Measurements from ENCODE around the gene SEPTIN3. TPM values are rescaled to one million over a fixed set of nuclear protein-coding genes. Genes with fewer than 3 reads are reported as not detected.

SEPTIN3 gene
- total RNA-seq, 2 experiments from 2014 or later = 0.21 to 0.37 TPM

- DNase-seq (no peak), ATAC-seq (peak; percentile 27)
- Mint-ChIP-seq H3K9me3 (ENCODE audit: insufficient read depth) (no peaks in the 10 kb centered on the region), H3K4me1 (ENCODE audit: low read depth) (peaks cover 5% of the 10 kb centered on the region), H3K27ac (no peak overlapping the region), H3K36me3 (ENCODE audit: low read depth) (no peaks in the 10 kb centered on the region), H3K27me3 (ENCODE audit: low read depth) (peaks cover 56% of the 10 kb centered on the region), H3K4me3 (peak overlapping the region; percentile 43)
- CTCF ChIA-PET = no interaction called here
- POLR2A ChIA-PET = no interaction called here
These were observed 7.8 kb downstream of the SEPTIN3 start for GRCh38 chr22:41976961-41977566.

GRCh38 chr22:41978732-41979131, 9.5 kb downstream of the SEPTIN3 start:
- ChIA-PET CTCF (interaction anchor here (1.2 kb wide), 1 partner anchor 451 kb away, joined by 4 read pairs; no protein-coding TSS in a partner anchor), POLR2A (no interaction called here)
- ATAC-seq = no peak
- no peak for DNase-seq
- Mint-ChIP-seq H3K27ac (no peak overlapping the region), H3K9me3 (ENCODE audit: insufficient read depth) (no peaks in the 10 kb centered on the region), H3K4me3 (no peak overlapping the region), H3K4me1 (ENCODE audit: low read depth) (peaks cover 5% of the 10 kb centered on the region), H3K27me3 (ENCODE audit: low read depth) (peaks cover 53% of the 10 kb centered on the region), H3K36me3 (ENCODE audit: low read depth) (no peaks in the 10 kb centered on the region)

GRCh38 chr22:41979423-41980250, 10.4 kb downstream of the SEPTIN3 start:
- ChIA-PET POLR2A (no interaction called here), CTCF (no interaction called here)
- DNase-seq (no peak), ATAC-seq (no peak)
- H3K27ac Mint-ChIP-seq = no peak overlapping the region
- no peaks in the 10 kb centered on the region for H3K9me3 Mint-ChIP-seq (ENCODE audit: insufficient read depth)
- no peaks in the 10 kb centered on the region for H3K36me3 Mint-ChIP-seq (ENCODE audit: low read depth)
- peaks cover 52% of the 10 kb centered on the region for H3K27me3 Mint-ChIP-seq (ENCODE audit: low read depth)
- H3K4me3 Mint-ChIP-seq = no peak overlapping the region
- H3K4me1 Mint-ChIP-seq (ENCODE audit: low read depth) = peaks cover 5% of the 10 kb centered on the region

- ChIA-PET CTCF (interaction anchor here (1.6 kb wide), 1 partner anchor 11 kb away, joined by 7 read pairs; no protein-coding TSS in a partner anchor), POLR2A (interaction anchor here (0.5 to 1.0 kb wide), 3 partner anchors 16 to 137 kb away, joined by 3 to 4 read pairs (median 4); partner anchors contain the start of genes NDUFA6 and WBP2NL)
- ATAC-seq = no peak
- no peaks in the 10 kb centered on the region for H3K4me1 Mint-ChIP-seq (ENCODE audit: low read depth)
- H3K9me3 Mint-ChIP-seq (ENCODE audit: insufficient read depth) = no peaks in the 10 kb centered on the region
- no peak for DNase-seq
- H3K4me3 Mint-ChIP-seq = no peak overlapping the region
- H3K27ac Mint-ChIP-seq = peak overlapping the region; percentile 20
- H3K36me3 Mint-ChIP-seq (ENCODE audit: low read depth) = no peaks in the 10 kb centered on the region
- H3K27me3 Mint-ChIP-seq (ENCODE audit: low read depth) = peaks cover 28% of the 10 kb centered on the region
These were observed 13.6 kb downstream of the SEPTIN3 start for GRCh38 chr22:41982865-41983264.

GRCh38 chr22:41983513-41984405, 14.5 kb downstream of the SEPTIN3 start:
- CTCF ChIA-PET = interaction anchor here (1.6 kb wide), 1 partner anchor 10 kb away, joined by 7 read pairs; no protein-coding TSS in a partner anchor
- no peak for ATAC-seq
- Mint-ChIP-seq H3K36me3 (ENCODE audit: low read depth) (no peaks in the 10 kb centered on the region), H3K27ac (no peak overlapping the region), H3K9me3 (ENCODE audit: insufficient read depth) (no peaks in the 10 kb centered on the region), H3K27me3 (ENCODE audit: low read depth) (peaks cover 21% of the 10 kb centered on the region), H3K4me1 (ENCODE audit: low read depth) (no peaks in the 10 kb centered on the region), H3K4me3 (no peak overlapping the region)
- POLR2A ChIA-PET = interaction anchor here (0.6 to 1.0 kb wide), 2 partner anchors 15 to 106 kb away, joined by 4 read pairs; partner anchors contain the start of genes NDUFA6 and WBP2NL
- DNase-seq = no peak

- no peaks in the 10 kb centered on the region for H3K9me3 Mint-ChIP-seq (ENCODE audit: insufficient read depth)
- ChIA-PET POLR2A (interaction anchor here (1.2 kb wide), 1 partner anchor 11 kb away, joined by 3 read pairs; the partner anchor contains the start of gene WBP2NL), CTCF (no interaction called here)
- peaks cover 15% of the 10 kb centered on the region for H3K27me3 Mint-ChIP-seq (ENCODE audit: low read depth)
- no peak overlapping the region for H3K4me3 Mint-ChIP-seq
- no peak for ATAC-seq
- H3K27ac Mint-ChIP-seq = no peak overlapping the region
- no peaks in the 10 kb centered on the region for H3K36me3 Mint-ChIP-seq (ENCODE audit: low read depth)
- H3K4me1 Mint-ChIP-seq (ENCODE audit: low read depth) = no peaks in the 10 kb centered on the region
- DNase-seq = no peak
These were observed 18.0 kb downstream of the SEPTIN3 start for GRCh38 chr22:41987276-41987675.

- ChIA-PET POLR2A (no interaction called here), CTCF (no interaction called here)
- H3K4me1 Mint-ChIP-seq (ENCODE audit: low read depth) = peaks cover 2% of the 10 kb centered on the region
- H3K27me3 Mint-ChIP-seq (ENCODE audit: low read depth) = peaks cover 8% of the 10 kb centered on the region
- no peaks in the 10 kb centered on the region for H3K36me3 Mint-ChIP-seq (ENCODE audit: low read depth)
- no peak overlapping the region for H3K27ac Mint-ChIP-seq
- no peak overlapping the region for H3K4me3 Mint-ChIP-seq
- no peak for DNase-seq
- ATAC-seq = no peak
- no peaks in the 10 kb centered on the region for H3K9me3 Mint-ChIP-seq (ENCODE audit: insufficient read depth)
These were observed 20.0 kb downstream of the SEPTIN3 start for GRCh38 chr22:41989246-41989645.

GRCh38 chr22:41991111-41991510, 21.9 kb downstream of the SEPTIN3 start:
- POLR2A ChIA-PET = no interaction called here
- ATAC-seq (no peak), DNase-seq (no peak)
- peaks cover 14% of the 10 kb centered on the region for H3K4me1 Mint-ChIP-seq (ENCODE audit: low read depth)
- no peaks in the 10 kb centered on the region for H3K9me3 Mint-ChIP-seq (ENCODE audit: insufficient read depth)
- H3K27ac Mint-ChIP-seq = no peak overlapping the region
- H3K4me3 Mint-ChIP-seq = no peak overlapping the region
- no peaks in the 10 kb centered on the region for H3K36me3 Mint-ChIP-seq (ENCODE audit: low read depth)
- CTCF ChIA-PET = no interaction called here
- H3K27me3 Mint-ChIP-seq (ENCODE audit: low read depth) = peaks cover 14% of the 10 kb centered on the region

- Mint-ChIP-seq H3K4me1 (ENCODE audit: low read depth) (peaks cover 14% of the 10 kb centered on the region), H3K4me3 (no peak overlapping the region), H3K27ac (no peak overlapping the region), H3K9me3 (ENCODE audit: insufficient read depth) (no peaks in the 10 kb centered on the region), H3K36me3 (ENCODE audit: low read depth) (no peaks in the 10 kb centered on the region), H3K27me3 (ENCODE audit: low read depth) (peaks cover 24% of the 10 kb centered on the region)
- DNase-seq (no peak), ATAC-seq (no peak)
- CTCF ChIA-PET = interaction anchor here (2.7 kb wide), 1 partner anchor 9 kb away, joined by 7 read pairs; no protein-coding TSS in a partner anchor
- POLR2A ChIA-PET = no interaction called here
These were observed 23.3 kb downstream of the SEPTIN3 start for GRCh38 chr22:41992496-41992895.

GRCh38 chr22:41995211-41995610, 26.0 kb downstream of the SEPTIN3 start:
- POLR2A ChIA-PET = no interaction called here
- Mint-ChIP-seq H3K4me1 (ENCODE audit: low read depth) (peaks cover 29% of the 10 kb centered on the region), H3K9me3 (ENCODE audit: insufficient read depth) (no peaks in the 10 kb centered on the region), H3K36me3 (ENCODE audit: low read depth) (peaks cover 6% of the 10 kb centered on the region), H3K27ac (no peak overlapping the region), H3K4me3 (no peak overlapping the region), H3K27me3 (ENCODE audit: low read depth) (peaks cover 25% of the 10 kb centered on the region)
- CTCF ChIA-PET = interaction anchor here (2.7 kb wide), 1 partner anchor 12 kb away, joined by 7 read pairs; no protein-coding TSS in a partner anchor
- ATAC-seq (no peak), DNase-seq (no peak)

- DNase-seq (no peak), ATAC-seq (no peak)
- Mint-ChIP-seq H3K4me3 (no peak overlapping the region), H3K9me3 (ENCODE audit: insufficient read depth) (no peaks in the 10 kb centered on the region), H3K27me3 (ENCODE audit: low read depth) (peaks cover 21% of the 10 kb centered on the region), H3K4me1 (ENCODE audit: low read depth) (peaks cover 29% of the 10 kb centered on the region), H3K27ac (no peak overlapping the region), H3K36me3 (ENCODE audit: low read depth) (peaks cover 6% of the 10 kb centered on the region)
- ChIA-PET CTCF (no interaction called here), POLR2A (interaction anchor here (0.6 kb wide), 1 partner anchor 34 kb away, joined by 3 read pairs; no protein-coding TSS in a partner anchor)
These were observed 27.6 kb downstream of the SEPTIN3 start for GRCh38 chr22:41996826-41997225.
